Renal cortical epithelial cell (primary cell): ENCODE results near the gene ABCA13. TPM values are rescaled to one million over a fixed set of nuclear protein-coding genes. Genes with fewer than 3 reads are reported as not detected.

ENCODE experiments used
- DNase-seq: peaks from one replicate; pipeline ENCODE4 v3.0.0-alpha.2; 2011; ENCODE audit warnings: low read depth
- total RNA-seq: library from RNA; depleted of rRNA; stranded (reverse); fragments of >200 nt; gene quantifications from 2 replicates; pipeline ENCODE4 v1.2.3, GENCODE V29; 2014

The ABCA13 gene
- total RNA-seq, 1 donor from 2014 or later = 0.45 TPM

DNA sequence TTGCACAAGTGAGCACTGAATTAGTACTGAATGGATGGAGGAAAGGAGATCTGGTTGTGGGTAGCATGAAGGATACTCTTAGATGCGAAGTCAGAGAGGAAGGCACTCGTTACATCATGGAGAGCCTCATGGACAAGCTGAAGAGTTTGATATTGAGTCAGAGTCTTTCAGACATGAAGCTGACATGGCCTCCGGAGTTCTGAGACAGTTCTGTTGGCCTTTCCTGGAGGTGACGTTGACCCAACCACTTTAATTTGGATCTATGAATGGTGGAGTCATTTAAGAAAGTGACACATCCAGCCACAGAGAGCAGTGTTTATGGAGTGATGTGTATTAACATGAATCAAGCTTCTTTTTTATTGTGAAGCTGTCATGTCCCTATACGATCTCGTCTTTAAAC is 466.8 kb downstream of the ABCA13 start:
- DNase-seq = no peak

DNA sequence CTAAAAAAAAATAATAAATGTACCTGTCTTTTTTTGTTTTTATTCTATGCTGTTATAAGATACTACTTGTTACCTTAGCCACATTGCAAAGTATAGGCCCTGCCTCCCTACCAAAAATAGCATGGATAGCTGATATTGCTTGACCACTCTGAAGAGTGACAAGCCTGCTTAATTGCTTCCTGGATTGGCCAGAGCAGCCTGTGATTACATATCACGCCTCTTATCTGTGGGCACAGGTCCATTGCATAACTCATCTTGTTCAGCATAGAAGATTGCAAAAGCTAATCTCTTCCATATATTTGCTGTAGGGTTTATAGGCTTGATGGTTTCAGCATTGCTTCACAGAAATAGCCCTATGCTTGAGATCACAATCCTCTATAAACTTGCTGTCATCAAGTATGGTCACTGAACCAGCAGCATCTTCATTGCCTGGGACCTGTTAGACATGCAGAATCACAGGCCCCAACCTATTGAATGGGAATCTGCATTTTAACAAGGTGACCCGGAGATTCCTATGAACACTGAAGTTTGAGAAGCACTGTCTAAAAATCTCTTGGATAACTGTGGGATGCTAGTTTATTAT is 472.3 kb downstream of the ABCA13 start:
- DNase-seq = no peak

DNA sequence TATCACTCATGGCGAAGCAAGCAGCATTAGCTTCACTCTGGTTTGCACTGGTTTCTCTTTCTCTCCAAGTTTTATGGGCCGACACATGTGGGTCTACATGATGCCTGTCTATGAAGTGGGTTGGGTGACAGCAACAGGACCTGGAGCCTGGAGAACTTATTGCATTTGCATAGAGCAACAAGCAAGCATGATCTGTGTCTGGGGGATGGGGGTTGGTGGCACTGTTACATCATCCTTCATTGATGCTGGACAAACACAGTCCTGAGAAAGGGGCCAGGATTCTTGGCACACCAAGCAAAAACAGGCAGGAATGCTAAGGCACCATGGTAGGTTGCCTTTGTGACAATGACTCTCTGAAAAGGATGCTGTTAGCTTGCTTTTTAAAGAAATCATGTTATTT is 486.9 kb downstream of the ABCA13 start:
- DNase-seq = no peak

DNA sequence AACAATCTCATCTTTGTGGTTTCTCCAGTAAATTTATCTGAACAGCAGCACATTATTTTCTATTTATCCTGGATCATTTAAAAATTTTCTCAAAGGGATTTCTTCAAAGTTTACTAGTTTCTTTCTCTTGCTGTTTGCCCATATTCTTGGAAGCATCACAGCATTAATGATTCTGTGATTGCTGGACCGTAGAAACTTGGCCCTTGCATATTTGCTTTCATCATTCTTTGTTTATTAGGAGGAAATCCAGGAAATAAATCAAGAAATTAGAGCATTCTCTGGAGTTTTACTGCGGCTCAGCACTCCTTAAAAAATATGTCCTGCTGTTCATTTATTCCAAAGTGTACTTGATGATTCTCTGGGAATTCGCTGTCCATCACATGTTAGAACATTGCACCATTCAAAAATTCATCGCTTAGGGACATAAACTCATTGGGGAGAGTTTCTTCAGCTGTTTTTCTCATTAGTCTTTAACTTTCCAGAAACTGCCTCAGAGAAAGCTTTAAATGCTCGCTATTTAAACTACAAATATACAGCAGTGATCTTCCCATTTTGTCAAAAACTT is 489.1 kb downstream of the ABCA13 start:
- no peak for DNase-seq

DNA sequence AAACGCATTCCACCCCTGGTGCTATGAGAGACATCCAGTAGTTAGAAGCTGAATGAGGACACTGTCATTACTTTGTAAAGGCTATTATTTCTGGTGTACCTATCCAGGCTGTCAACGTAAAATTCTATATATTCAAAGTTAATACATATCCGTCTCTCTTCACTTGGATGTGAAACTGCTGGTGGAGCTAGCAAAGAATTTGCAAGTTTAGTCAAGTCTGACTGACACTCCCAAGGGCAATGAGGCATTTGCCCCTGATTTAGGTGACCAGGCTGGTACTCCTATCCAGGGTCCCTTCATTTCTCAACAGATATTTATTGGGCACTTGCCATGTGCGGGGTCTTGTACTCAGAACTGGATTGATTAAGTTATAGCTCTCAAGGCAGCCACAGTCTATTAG is 493.0 kb downstream of the ABCA13 start:
- no peak for DNase-seq

DNA sequence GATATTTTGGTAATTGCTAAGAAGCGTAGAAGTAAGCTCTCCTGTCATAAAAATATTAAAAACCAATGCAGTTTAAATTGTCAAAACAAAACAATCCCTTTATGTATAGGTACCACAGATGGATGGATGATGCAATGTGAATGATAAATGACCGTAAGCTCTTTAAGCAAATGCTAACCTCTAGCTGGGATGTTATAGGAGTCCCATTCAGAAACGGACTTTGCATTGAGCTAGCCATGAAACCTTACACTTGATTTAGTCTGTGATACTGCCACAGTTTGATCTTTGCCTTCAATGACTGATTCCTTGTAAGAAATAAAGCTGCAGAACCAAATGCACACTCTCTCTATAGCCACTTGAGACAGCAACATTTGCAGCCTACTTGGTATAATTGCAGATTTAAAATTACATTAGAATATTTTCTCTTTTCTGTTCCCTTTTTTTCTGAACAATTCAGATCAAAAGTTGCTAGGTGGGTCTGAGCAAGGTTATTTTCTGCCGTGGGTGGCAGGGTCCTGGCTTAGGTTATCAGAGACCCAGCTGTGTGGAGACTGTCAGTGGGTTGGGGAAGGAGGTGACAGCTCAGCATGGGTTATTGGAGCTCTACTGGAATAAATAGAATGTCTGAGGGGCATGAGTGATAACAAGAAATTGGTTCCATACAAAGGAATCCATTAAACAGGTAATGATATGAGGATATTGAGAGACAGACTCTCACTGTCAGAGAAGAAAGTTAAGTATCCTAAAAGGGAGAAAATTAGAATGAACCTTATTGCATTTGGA is 494.3 kb downstream of the ABCA13 start:
- DNase-seq = no peak

DNA sequence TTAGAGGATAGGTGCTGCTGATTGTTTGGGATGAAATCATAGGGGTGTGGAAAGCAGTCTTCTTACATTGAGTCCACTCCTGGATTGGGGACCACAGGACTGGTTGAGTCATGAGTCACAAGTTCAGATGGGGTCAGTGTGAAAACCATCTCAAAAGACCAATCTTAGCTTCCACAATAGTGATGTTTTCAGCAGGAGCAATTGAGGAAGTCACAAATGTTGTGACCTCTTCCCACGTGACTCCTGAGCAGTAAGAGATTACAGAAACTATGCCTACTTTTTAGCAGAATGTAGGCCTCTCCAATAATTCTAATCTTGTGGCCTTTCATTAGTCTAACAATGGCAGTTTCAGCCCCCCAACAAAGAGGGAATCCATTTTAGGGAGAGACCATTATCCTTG is 496.1 kb downstream of the ABCA13 start:
- no peak for DNase-seq

DNA sequence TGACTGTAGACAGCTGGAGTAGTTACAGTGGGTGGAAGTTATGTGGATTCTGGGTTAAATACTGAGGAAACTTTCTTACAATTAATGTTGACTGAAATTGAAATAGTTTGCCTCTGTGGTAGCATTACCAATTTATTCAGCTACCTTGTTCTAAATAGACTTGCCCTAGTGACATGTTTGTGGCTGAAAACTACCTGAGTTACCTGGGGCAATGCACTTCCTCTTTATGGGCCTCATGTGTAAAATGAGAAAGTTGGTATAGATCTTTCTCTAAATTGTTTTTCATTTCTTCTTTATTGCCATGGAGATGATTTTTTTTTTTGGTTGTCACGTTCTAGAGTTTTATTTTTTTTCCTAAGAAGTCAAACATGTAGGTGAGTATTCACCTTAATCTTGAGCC is 500.4 kb downstream of the ABCA13 start:
- DNase-seq = no peak

DNA sequence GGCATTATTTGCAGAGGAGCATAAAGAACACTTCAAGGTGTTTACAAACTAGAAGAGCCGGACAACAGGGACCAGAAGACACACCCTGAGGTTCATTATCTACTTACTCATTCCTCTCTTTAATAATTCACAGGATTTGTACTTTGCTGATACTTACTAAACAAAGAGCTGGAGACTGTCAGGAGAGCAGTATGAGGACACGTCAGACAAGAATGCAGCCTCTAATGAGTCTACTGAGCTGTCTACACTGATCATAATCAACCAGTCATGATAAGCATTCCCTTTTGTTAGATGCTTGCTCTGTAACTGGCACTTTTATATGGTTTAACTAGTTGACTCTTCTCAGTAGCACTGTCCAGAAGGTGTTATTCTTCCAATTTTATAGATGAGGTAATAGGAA is 509.7 kb downstream of the ABCA13 start:
- DNase-seq = peak; percentile 27

DNA sequence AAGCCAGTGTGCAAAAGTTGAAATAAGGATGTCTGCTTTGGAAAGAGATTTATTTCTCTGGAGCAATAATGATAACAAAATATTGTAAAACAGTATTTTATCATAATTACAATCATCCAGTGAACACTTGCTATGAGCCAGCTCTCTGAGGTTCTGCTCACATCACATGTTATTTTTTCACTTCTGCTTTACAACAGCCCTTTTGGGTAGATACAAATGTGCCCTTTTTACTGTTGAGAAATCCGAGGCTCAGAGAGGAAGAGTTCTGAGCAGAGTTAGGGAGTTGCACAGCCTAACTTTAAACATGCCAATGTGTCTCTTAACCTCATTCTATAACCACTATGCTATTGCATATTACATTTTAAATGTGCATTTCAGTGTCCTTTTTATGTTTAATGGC is 520.5 kb downstream of the ABCA13 start:
- no peak for DNase-seq

Other genes starting within 250 kb of the ABCA13 start
- gene PKD1L1, start 223.0 kb upstream of the ABCA13 start, total RNA-seq = under 0.01 and 0.35 TPM in 2 replicates
- gene HUS1, start 191.8 kb upstream of the ABCA13 start, total RNA-seq = 9.0 and 29.4 TPM in 2 replicates
- not detected in 2 replicates for gene SUN3, start 142.4 kb upstream of the ABCA13 start, total RNA-seq
- not detected in 2 replicates for gene C7orf57, start 135.9 kb upstream of the ABCA13 start, total RNA-seq
- 9.3 and 18.1 TPM in 2 replicates for gene UPP1, start 82.2 kb upstream of the ABCA13 start, total RNA-seq